ENCODE data around the gene MBP. TPM values are rescaled to one million over a fixed set of nuclear protein-coding genes. Genes with fewer than 3 reads are reported as not detected.

The MBP gene
- polyA plus RNA-seq, 1 experiment = 5.3 TPM

GRCh38 chr18:77124452-77124922 lies 8.1 kb downstream of the MBP start:
- no peak for DNase-seq (ENCODE audit: low read depth, low spot score)
- peaks cover 4% of the 10 kb centered on the region; the same call in 1 of the 2 replicates for H3K9me3 ChIP-seq (ENCODE audit: control insufficient read depth, insufficient read depth, low read length)
- no peak overlapping the region for H3K27ac ChIP-seq (ENCODE audit: low read depth, low read length)
- ChIA-PET CTCF (interaction anchor here (1.1 to 1.9 kb wide), 2 partner anchors 87 to 141 kb away, joined by 3 to 8 read pairs; no protein-coding TSS in a partner anchor), POLR2A (no interaction called here)
- H3K4me3 ChIP-seq (ENCODE audit: low read depth, low read length) = no peak overlapping the region
- no peak for TF ChIP-seq CTCF (IDR thresholded peaks at IDR 0.05; ENCODE audit: low read depth, low read length)
- H3K27me3 ChIP-seq (ENCODE audit: control insufficient read depth, insufficient read depth, low read length) = no peaks in the 10 kb centered on the region

DNA sequence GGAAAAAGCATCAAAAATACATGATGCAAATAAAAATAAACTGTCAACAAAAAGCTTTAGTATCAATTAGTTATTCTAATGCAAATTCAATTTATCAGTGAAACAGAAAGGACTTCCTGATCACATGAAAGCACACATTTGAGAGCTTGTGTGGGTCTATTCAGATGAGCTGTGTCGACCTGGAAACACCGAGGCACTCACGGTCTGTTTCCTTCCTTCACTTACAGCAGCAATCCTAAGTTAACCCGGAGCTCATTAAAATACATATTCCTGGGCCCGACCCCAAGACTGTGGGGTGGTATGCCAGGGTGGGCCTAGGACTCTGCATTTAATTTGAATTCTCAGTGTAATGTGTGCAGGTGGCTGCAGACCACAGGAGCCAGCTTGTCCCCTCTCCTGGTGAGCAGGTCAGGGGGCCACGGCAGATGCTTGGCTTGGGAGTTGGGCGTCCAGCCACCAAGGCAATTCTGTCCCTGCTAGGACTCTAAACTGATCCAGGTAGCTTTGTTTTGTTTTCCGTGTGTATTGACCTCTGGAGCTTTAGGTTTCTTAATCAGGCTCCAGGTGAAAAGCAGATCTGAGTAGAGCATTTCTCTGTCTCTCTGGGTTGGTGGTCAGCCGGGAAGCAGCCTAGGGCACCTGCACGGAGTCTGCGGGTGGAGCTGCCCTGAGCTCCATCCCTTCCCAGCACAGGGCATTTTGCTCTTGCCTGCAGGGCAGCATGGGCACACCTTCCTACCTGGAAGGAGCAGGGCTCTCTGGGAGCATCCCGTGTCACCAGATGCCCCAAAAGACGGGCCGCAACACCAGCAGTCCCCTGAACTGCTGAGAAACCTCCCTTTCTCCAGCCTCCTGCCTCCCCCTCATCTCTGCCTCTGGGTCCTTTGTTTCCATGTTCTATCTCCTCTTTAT lies 9.0 kb downstream of the MBP start:
- Histone ChIP-seq H3K4me3 (ENCODE audit: low read depth, low read length) (no peak overlapping the region), H3K9me3 (ENCODE audit: control insufficient read depth, insufficient read depth, low read length) (peaks cover 4% of the 10 kb centered on the region; the same call in 1 of the 2 replicates), H3K27me3 (ENCODE audit: control insufficient read depth, insufficient read depth, low read length) (no peaks in the 10 kb centered on the region), H3K27ac (ENCODE audit: low read depth, low read length) (no peak overlapping the region)
- TF ChIP-seq CTCF (IDR thresholded peaks at IDR 0.05; ENCODE audit: low read depth, low read length) = no peak
- CTCF ChIA-PET = interaction anchor here (0.7 to 1.9 kb wide), 4 partner anchors 9 to 140 kb away, joined by 3 to 8 read pairs (median 5); no protein-coding TSS in a partner anchor
- no peak for DNase-seq (ENCODE audit: low read depth, low spot score)
- POLR2A ChIA-PET = interaction anchor here (0.5 kb wide), 1 partner anchor 36 kb away, joined by 4 read pairs; no protein-coding TSS in a partner anchor

DNA sequence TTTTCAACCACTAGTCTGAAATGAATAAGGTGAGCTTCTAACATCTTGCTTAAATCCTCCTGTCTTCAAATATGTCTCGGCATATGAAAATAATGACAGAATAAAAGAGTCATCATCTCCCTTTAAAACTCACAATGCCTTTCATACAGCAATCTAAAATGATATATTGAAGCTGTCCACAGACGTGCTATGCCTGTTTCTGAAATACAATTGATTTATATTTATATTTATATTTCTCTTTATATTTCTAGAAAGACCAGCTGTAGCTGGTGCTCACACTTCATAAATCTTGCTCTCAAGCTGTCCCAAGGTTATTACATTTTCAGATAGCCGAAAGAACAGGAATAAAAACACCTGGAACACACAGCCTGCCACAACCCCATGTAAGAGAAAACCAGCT lies 11.1 kb downstream of the MBP start:
- POLR2A ChIA-PET = interaction anchor here (1.2 kb wide), 1 partner anchor 13 kb away, joined by 4 read pairs; no protein-coding TSS in a partner anchor
- no peak overlapping the region for H3K27ac ChIP-seq (ENCODE audit: low read depth, low read length)
- TF ChIP-seq CTCF (IDR thresholded peaks at IDR 0.05; ENCODE audit: low read depth, low read length) = no peak
- H3K27me3 ChIP-seq (ENCODE audit: control insufficient read depth, insufficient read depth, low read length) = no peaks in the 10 kb centered on the region
- CTCF ChIA-PET = interaction anchor here (0.6 to 2.6 kb wide), 6 partner anchors 17 to 139 kb away, joined by 3 to 8 read pairs (median 4); no protein-coding TSS in a partner anchor
- no peak for DNase-seq (ENCODE audit: low read depth, low spot score)
- peaks cover 4% of the 10 kb centered on the region; the same call in 1 of the 2 replicates for H3K9me3 ChIP-seq (ENCODE audit: control insufficient read depth, insufficient read depth, low read length)
- H3K4me3 ChIP-seq (ENCODE audit: low read depth, low read length) = no peak overlapping the region

DNA sequence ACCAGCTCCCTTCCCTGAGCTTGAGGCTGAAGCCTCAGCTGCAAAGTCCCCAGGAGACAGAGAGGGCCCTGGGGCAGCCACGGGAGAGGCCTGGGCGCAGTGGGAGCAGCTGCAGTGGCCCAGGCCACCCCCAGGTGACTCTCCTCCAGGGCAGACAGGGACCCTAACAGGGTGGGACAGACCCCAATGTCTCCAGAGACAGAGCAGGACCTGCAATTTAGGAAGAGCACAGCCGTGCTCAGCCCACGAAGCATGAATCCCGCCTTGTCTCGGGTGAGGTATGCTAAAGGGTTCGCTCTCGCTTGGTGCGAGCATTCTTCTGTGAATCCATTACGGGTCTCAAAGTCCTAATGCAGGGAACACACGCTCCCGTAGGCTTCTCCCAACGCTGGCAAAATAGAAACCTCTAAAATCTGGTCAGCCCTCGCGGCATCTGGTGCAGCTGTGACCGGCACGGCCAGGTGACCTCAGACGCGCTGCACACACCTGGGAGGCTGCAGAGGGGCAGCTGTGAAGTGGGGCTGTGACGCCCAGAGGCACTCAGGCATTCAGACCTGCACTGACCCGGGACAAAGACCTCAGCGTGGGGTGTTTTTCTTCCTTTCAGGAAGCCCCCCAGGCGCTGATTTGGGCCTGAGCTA lies 12.6 kb downstream of the MBP start:
- Histone ChIP-seq H3K9me3 (ENCODE audit: control insufficient read depth, insufficient read depth, low read length) (peaks cover 4% of the 10 kb centered on the region; the same call in 1 of the 2 replicates), H3K27ac (ENCODE audit: low read depth, low read length) (no peak overlapping the region), H3K4me3 (ENCODE audit: low read depth, low read length) (no peak overlapping the region), H3K27me3 (ENCODE audit: control insufficient read depth, insufficient read depth, low read length) (no peaks in the 10 kb centered on the region)
- POLR2A ChIA-PET = interaction anchor here (1.2 kb wide), 1 partner anchor 11 kb away, joined by 4 read pairs; no protein-coding TSS in a partner anchor
- no peak for DNase-seq (ENCODE audit: low read depth, low spot score)
- TF ChIP-seq CTCF (IDR thresholded peaks at IDR 0.05; ENCODE audit: low read depth, low read length) = no peak
- CTCF ChIA-PET = interaction anchor here (0.9 to 2.6 kb wide), 2 partner anchors 120 to 318 kb away, joined by 3 to 8 read pairs; no protein-coding TSS in a partner anchor

Data from AG04450 (cell line).